Natural killer cell treated with Interleukin-12 subunit alpha and Interleukin-12 subunit beta and Interleukin-15 and Interleukin-18, amount 100 ng/mL, for 72 hours (primary cell): Measurements from ENCODE around the gene AP2S1. TPM values are rescaled to one million over a fixed set of nuclear protein-coding genes. Genes with fewer than 3 reads are reported as not detected.
A peak's percentile ranks its signal among the peaks of the same experiment; 100 is the strongest.

ENCODE experiments used
- ATAC-seq, 2 donors: fragments of 150-1000 bp; cut with Tn5 transposase in 1 of 2; sonication (Bioruptor Pico), chemical (Tn5 transposase) in 1 of 2; 2 replicates each; pipeline ENCODE4 v1.10.0; 2021
- DNase-seq: peaks from one replicate; pipeline ENCODE4 v3.0.0; 2022; ENCODE audit warnings: low spot score
- H3K27ac Mint-ChIP-seq, 2 donors: 1 replicate in 1 of 2; 2 replicates in 1 of 2; pipeline ENCODE4 v1.8.0; 2022; ENCODE audit warnings: mixed read lengths in 2 of 2, mild to moderate bottlenecking in 1 of 2, moderate library complexity in 1 of 2
- H3K27me3 Mint-ChIP-seq, 2 donors: 1 replicate in 1 of 2; 2 replicates in 1 of 2; pipeline ENCODE4 v1.8.0; 2022; ENCODE audit warnings: mixed read lengths in 2 of 2
- H3K36me3 Mint-ChIP-seq: one replicate; pipeline ENCODE4 v1.8.0; 2022; ENCODE audit warnings: mixed read lengths
- H3K4me1 Mint-ChIP-seq, 2 donors: 1 replicate in 1 of 2; 2 replicates in 1 of 2; pipeline ENCODE4 v1.8.0; 2022; ENCODE audit warnings: low read depth in 2 of 2, mixed read lengths in 2 of 2, mild to moderate bottlenecking in 1 of 2
- H3K4me3 Mint-ChIP-seq: one replicate; pipeline ENCODE4 v1.8.0; 2022; ENCODE audit warnings: mixed read lengths
- H3K9me3 Mint-ChIP-seq: 2 replicates; pipeline ENCODE4 v1.8.0; 2022; ENCODE audit warnings: mixed read lengths
- total RNA-seq, 2 donors: library from RNA; stranded (reverse); gene quantifications; one replicate each; pipeline ENCODE4 v1.2.3, GENCODE V29; 2022

Gene AP2S1
- total RNA-seq, 2 donors from 2014 or later = 94.3 to 130 TPM

- no peak for DNase-seq
- H3K27me3 Mint-ChIP-seq = no peaks in the 10 kb centered on the region
- peak overlapping the region; percentile 99 for H3K27ac Mint-ChIP-seq
- peak overlapping the region; percentile 39 for H3K4me3 Mint-ChIP-seq
- ATAC-seq = no peak
- no peaks in the 10 kb centered on the region for H3K9me3 Mint-ChIP-seq
- peaks cover 29 to 34% of the 10 kb centered on the region in 2 donors for H3K4me1 Mint-ChIP-seq
- peaks cover 12% of the 10 kb centered on the region for H3K36me3 Mint-ChIP-seq
These were observed 61.3 kb downstream of the AP2S1 start for GRCh38 chr19:46789371-46789770.

GRCh38 chr19:46788968-46789338 lies 61.7 kb downstream of the AP2S1 start:
- H3K4me1 Mint-ChIP-seq = peaks cover 34 to 38% of the 10 kb centered on the region in 2 donors
- H3K36me3 Mint-ChIP-seq = peaks cover 16% of the 10 kb centered on the region
- DNase-seq (no peak), ATAC-seq (no peak)
- peak overlapping the region; percentile 98 for H3K4me3 Mint-ChIP-seq
- no peaks in the 10 kb centered on the region for H3K9me3 Mint-ChIP-seq
- peak overlapping the region; percentile 99 for H3K27ac Mint-ChIP-seq
- H3K27me3 Mint-ChIP-seq = no peaks in the 10 kb centered on the region

- Mint-ChIP-seq H3K36me3 (peaks cover 18% of the 10 kb centered on the region), H3K4me1 (peaks cover 39 to 44% of the 10 kb centered on the region in 2 donors), H3K9me3 (no peaks in the 10 kb centered on the region), H3K27ac (peak within 1 kb of the TSS; percentile 99), H3K27me3 (no peaks in the 10 kb centered on the region), H3K4me3 (peak within 1 kb of the TSS; percentile 98)
- peak; percentile 89 to 93 for ATAC-seq
- peak; percentile 99 for DNase-seq
These were observed 62.2 kb downstream of the AP2S1 start, which contains the start of gene SLC1A5 for GRCh38 chr19:46788262-46788967. Gene SLC1A5, minus strand, starts transcription at chr19:46788594. Its CDS starts 629 bp downstream, at chr19:46787965.

Other genes starting within 250 kb of the AP2S1 start
- 100 to 1,000 TPM; 305 to 309 TPM for gene CALM3, start 249.5 kb downstream of the AP2S1 start, total RNA-seq
- gene PTGIR, start 225.8 kb downstream of the AP2S1 start, total RNA-seq = 1 to 10 TPM in 1 of 2 donors, under 1 TPM in 1; 0.31 to 1.7 TPM
- gene GNG8, start 214.6 kb downstream of the AP2S1 start, total RNA-seq = 1 to 10 TPM in 1 of 2 donors, not detected in 1; 3.0 TPM
- gene DACT3, start 189.7 kb downstream of the AP2S1 start, total RNA-seq = under 1 TPM in 1 of 2 donors, not detected in 1; 0.36 TPM
- gene PRKD2, start 133.7 kb downstream of the AP2S1 start, total RNA-seq = 10 to 100 TPM; 82.3 to 100.0 TPM
- 10 to 100 TPM; 16.4 to 25.4 TPM for gene FKRP, start 104.8 kb downstream of the AP2S1 start, total RNA-seq
- gene STRN4, start 104.4 kb downstream of the AP2S1 start, total RNA-seq = 100 to 1,000 TPM in 1 of 2 donors, 10 to 100 TPM in 1; 88.9 to 121 TPM
- gene SLC1A5, start 62.3 kb downstream of the AP2S1 start, total RNA-seq = 100 to 1,000 TPM; 215 to 269 TPM
- gene ARHGAP35, start 10.2 kb upstream of the AP2S1 start, total RNA-seq = 10 to 100 TPM; 27.6 to 42.9 TPM
- gene NPAS1, start 169.0 kb upstream of the AP2S1 start, total RNA-seq = not detected
- 10 to 100 TPM; 35.0 to 62.7 TPM for gene TMEM160, start 197.8 kb upstream of the AP2S1 start, total RNA-seq